GM10266 (cell line): ENCODE measurements around the gene ZNF438.

Experiments used
- DNase-seq: peaks from one replicate; pipeline ENCODE4 v3.0.0; 2012; ENCODE audit errors: extremely low spot score
- TF ChIP-seq, protein P1 (sequence below): IDR thresholded peaks from 2 replicates; pipeline ENCODE4 v1.5.1; 2012; ENCODE audit warnings: mild to moderate bottlenecking, low read depth; ENCODE audit not compliant: control insufficient read depth, insufficient read depth; ENCODE audit errors: missing control alignments

The ZNF438 gene

DNA sequence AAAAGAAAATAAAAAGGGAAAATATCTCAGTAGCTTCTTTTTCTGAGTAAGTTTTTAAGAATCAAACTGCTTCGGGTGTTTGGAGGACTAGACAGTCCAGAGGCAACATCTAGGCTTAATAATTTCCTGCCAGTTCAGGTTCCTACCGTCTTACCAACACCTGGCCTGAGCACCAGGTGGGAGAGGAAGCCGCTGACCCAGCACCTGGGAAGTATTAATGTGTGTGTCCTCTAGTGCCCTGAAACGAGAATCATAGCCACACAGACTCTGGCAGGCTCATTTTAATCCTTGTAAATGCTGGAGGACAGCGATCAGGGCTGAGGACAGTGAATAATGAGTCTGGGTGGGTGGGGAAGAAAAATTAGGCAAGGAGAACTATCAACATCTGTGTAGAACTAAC lies 137.4 kb downstream of the ZNF438 start:
- TF ChIP-seq, protein P1, sequence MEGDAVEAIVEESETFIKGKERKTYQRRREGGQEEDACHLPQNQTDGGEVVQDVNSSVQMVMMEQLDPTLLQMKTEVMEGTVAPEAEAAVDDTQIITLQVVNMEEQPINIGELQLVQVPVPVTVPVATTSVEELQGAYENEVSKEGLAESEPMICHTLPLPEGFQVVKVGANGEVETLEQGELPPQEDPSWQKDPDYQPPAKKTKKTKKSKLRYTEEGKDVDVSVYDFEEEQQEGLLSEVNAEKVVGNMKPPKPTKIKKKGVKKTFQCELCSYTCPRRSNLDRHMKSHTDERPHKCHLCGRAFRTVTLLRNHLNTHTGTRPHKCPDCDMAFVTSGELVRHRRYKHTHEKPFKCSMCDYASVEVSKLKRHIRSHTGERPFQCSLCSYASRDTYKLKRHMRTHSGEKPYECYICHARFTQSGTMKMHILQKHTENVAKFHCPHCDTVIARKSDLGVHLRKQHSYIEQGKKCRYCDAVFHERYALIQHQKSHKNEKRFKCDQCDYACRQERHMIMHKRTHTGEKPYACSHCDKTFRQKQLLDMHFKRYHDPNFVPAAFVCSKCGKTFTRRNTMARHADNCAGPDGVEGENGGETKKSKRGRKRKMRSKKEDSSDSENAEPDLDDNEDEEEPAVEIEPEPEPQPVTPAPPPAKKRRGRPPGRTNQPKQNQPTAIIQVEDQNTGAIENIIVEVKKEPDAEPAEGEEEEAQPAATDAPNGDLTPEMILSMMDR: no peak

DNA sequence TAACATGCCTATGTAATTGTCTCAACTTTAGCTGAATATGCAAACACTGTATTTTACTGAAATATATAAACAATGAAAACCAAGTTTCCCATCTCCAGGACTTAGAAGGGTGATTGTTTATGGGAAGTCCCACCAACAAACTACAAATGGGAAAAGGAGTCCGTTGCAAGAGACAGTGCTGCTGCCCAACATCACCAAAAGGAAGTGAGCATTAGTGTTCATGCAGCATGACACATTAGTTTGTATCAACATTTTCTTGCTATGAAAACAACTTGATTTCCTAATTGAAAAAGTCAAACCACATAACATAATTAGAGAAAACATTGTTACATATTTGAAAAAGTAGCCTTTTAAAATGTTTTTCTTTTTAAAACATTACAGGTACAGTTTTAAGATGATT lies 138.5 kb downstream of the ZNF438 start:
- TF ChIP-seq, protein P1: no peak
- DNase-seq: no peak

More for the DNA sequence above, 137.4 kb downstream of the ZNF438 start:
- DNase-seq: no peak

DNA sequence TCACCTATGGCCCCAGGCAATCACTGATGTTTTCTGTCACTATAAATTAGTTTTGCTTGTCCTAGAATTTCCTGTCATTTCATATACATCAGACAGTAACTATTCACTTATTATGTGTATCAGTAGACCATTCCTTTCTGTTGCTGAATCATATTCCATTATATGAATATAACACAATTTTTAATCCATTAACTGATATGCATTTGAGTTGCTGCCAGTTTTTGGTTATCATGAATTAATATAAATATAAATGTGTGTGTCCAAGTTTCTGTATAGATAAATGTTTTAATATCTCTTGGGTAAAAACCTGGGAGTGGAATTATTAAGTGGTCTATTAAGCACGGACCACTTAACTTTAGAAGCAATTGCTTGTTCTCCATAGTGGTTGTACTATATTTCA lies 143.8 kb downstream of the ZNF438 start:
- DNase-seq: no peak
- TF ChIP-seq, protein P1: no peak

DNA sequence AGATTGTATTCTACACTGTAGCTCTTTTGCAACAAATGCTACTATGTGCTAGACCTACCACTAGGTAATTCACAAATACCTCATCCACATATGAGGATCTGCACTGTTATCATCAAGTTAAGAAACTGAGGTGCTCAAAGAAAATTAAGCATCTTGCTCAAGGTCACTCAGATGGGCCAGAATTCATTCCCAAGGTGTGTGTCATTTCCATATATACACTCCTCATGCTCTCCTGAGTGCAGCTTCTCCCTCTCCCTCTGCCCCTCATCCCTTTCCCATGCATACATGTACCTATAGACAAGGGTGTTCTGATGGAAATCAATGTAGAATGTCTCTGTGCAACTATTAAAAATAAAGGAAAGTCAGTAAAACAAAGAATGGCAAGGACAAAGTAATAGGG lies 146.2 kb downstream of the ZNF438 start:
- TF ChIP-seq, protein P1: no peak
- no peak for DNase-seq

DNA sequence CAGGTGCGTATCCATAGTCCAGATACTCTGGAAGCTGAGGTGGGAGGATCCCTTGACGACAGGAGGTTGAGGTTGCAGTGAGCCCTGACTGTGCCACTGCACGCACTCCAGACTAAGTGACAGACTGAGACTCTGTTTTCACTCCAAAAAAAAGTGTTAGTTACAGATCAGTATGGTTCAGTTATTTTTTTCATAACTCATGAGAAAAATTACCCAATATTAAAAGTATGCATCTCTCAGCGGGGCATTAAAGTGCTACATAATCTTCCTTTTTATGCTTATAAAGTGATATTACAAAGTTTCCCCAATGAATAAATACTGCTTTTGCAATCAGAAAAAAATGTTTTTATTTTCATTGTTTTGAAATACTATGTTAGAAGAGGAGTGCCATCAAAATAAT lies 147.9 kb downstream of the ZNF438 start:
- TF ChIP-seq, protein P1: no peak
- no peak for DNase-seq

DNA sequence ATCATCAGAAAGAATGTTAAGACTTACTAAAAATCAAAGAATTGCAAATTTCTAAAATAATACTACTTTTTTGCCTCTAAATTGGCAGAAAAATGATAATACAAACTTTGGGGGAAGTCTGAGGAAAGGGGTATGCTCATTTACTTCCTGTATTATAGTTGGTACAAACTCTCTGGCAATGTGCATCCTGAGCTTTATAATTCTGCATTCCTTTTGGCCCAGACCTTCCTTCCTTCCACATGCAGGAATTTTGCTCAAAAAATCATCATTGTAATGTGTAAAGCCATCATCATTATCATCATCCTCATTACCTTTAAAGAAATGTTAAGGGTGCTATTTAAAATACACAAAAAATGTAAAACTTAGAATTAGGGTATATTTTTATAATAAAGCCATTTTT lies 148.5 kb downstream of the ZNF438 start:
- no peak for DNase-seq
- TF ChIP-seq, protein P1: no peak

DNA sequence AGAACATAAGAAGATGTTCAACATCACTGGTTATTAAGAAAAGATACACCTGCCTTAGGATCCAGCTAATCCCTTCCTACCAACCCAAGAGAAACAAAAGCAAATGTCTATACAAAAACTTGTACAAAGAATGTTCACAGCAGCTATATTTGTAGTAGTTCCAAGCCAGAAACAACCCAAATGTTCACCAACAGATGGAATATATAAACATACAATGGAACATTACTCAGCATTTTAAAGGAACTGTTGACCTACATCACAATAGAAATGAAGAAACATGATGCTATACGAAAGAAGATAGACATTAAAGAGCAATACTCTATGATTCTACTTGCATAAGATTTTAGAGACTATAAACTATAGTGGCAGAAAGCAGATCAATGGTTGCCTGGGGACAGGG lies 149.4 kb downstream of the ZNF438 start:
- no peak for DNase-seq
- TF ChIP-seq, protein P1: no peak
